IPS-18a (cell line): ENCODE results near the gene ASMTL.
"Not testable (repeated sequence)": the region's sequence is repeated elsewhere in the genome, so short reads cannot be mapped to it uniquely, and the experiment has no call there.

Experiments
- H3K27ac ChIP-seq: one replicate; pipeline ENCODE4 v1.5.1; 2013; ENCODE audit warnings: low read length
- H3K27me3 ChIP-seq: one replicate; pipeline ENCODE4 v1.6.1; 2013; ENCODE audit warnings: mild to moderate bottlenecking, low read length; ENCODE audit not compliant: control insufficient read depth, insufficient read depth
- H3K36me3 ChIP-seq: one replicate; pipeline ENCODE4 v1.6.1; 2013; ENCODE audit warnings: low read depth, low read length; ENCODE audit not compliant: control insufficient read depth
- H3K4me1 ChIP-seq: one replicate; pipeline ENCODE4 v1.6.1; 2013; ENCODE audit warnings: low read depth, low read length; ENCODE audit not compliant: control insufficient read depth
- H3K4me3 ChIP-seq: one replicate; pipeline ENCODE4 v1.5.1; 2013; ENCODE audit warnings: low read length
- H3K9ac ChIP-seq: one replicate; pipeline ENCODE4 v1.6.1; 2013; ENCODE audit warnings: mild to moderate bottlenecking, low read length, moderate library complexity
- H3K9me3 ChIP-seq: one replicate; pipeline ENCODE4 v1.6.1; 2013; ENCODE audit warnings: low read depth, low read length; ENCODE audit not compliant: control insufficient read depth

Gene ASMTL

DNA sequence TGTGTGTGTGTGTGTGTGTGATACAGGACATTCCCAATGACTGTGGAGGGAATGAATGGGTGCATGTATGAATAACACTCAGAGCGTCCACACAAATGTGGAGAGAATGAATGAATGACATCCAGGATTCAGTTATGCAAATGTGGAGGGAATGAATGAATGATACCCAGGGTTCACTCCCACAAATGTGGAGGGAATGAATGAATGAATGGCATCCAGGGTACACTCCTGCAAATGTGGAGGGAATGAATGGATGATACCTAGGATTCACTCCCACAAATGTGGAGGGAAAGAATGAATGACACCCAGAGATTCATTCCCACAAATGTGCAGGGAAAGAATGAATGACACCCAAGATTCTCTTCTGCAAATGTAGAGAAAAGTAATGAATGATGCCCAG, 36.0 kb upstream of the ASMTL start:
- Histone ChIP-seq H3K27ac (no peak overlapping the region), H3K4me3 (no peak overlapping the region), H3K27me3 (no peaks in the 10 kb centered on the region), H3K36me3 (no peaks in the 10 kb centered on the region), H3K9me3 (no peaks in the 10 kb centered on the region), H3K4me1 (no peaks in the 10 kb centered on the region), H3K9ac (no peak overlapping the region)

DNA sequence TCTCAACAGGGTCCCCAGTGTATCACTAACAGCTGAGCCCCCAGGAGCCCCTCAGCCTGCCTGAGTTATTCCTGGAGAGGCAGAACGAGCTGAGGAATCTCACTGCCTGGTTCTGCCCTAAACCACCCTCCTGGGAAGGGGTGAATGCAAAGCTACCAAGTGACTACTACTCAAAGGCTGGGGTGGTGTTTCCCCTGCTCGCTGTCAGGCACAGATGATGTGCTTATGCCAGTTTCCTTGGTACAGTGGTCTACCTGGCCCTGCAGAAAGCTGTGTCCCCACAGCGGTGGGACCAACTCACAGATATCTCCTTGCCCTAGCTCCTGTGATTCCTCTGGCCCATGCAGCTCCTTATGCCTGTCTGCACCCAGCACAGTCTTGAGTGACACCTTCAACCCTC, 35.4 kb upstream of the ASMTL start:
- Histone ChIP-seq H3K27ac (no peak overlapping the region), H3K4me1 (no peaks in the 10 kb centered on the region), H3K27me3 (no peaks in the 10 kb centered on the region), H3K9ac (no peak overlapping the region), H3K36me3 (no peaks in the 10 kb centered on the region), H3K9me3 (no peaks in the 10 kb centered on the region), H3K4me3 (no peak overlapping the region)

DNA sequence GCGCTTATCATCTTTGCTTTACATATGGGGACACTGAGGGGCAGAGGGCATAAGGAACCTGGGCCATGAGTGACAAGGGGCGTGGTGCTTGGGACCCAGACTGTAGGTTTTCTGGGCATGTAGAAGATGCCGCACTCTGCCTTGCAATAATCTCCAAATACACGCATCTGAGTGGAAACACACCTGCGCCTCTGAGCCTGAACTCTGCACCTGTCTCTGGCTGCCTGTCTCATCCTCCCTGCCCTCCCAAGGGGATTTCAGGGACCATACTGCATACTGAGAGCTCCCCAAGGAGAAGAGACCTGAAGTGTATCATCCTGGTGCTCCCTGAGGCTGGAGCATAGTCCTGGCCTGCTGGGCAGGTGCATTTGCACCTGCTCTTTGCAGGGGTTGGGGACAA, 34.7 kb upstream of the ASMTL start:
- H3K4me3 ChIP-seq: no peak overlapping the region
- no peaks in the 10 kb centered on the region for H3K36me3 ChIP-seq
- H3K27me3 ChIP-seq: no peaks in the 10 kb centered on the region
- no peak overlapping the region for H3K9ac ChIP-seq
- H3K9me3 ChIP-seq: no peaks in the 10 kb centered on the region
- H3K4me1 ChIP-seq: no peaks in the 10 kb centered on the region
- no peak overlapping the region for H3K27ac ChIP-seq

DNA sequence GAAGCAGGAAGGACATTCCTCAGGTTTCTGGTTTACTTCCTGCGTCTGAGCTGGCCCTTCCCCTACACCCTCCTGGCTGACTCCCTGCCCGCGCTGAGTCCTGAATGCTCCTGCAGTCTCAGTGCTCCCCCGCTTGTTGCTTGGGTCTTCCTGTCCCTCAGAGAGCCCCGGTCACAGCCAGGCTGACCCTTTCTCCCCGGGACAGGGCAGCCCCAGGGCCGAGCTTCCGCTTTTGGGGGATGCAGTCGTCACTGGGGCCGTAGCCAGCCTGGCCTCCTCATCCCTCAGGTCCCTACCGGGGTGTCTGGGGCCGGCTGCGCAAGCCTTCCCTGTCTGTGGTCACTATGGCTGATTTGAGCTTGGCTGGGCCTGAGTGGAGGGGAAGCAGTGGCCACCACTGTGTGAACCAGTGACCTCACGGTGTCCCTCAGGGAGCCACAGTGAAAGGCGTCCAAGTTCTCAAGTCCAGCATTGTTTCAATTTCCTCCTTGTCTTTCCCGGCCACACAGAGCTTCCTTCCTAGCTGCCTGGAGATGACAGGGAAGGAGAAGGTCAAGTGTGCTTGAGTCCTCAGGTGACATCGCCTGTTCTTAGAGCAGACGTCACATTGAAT, 34.1 kb upstream of the ASMTL start:
- Histone ChIP-seq H3K27ac (no peak overlapping the region), H3K4me1 (no peaks in the 10 kb centered on the region), H3K9ac (no peak overlapping the region)

DNA sequence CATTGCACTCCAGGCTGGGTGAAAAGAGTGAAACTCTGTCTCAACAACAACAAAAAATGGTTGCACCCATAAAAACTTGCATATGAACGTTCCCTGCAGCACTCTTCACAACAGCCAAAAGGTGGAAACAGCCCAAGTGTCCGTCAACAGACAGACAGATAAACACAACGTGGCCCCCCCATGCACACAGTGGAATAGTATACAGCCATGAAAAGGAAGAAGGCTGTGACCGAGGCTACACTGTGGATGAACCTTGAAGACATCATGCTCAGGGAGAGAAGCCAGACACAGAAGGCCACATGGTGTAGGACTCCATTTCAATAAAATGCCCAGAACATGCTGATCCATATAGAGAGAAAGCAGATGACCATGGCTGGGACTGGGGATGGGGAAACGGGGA, 33.5 kb upstream of the ASMTL start:
- no peak overlapping the region for H3K27ac ChIP-seq
- H3K27me3 ChIP-seq: no peaks in the 10 kb centered on the region
- H3K4me3 ChIP-seq: no peak overlapping the region
- H3K4me1 ChIP-seq: no peaks in the 10 kb centered on the region
- H3K9ac ChIP-seq: no peak overlapping the region
- H3K9me3 ChIP-seq: no peaks in the 10 kb centered on the region
- H3K36me3 ChIP-seq: no peaks in the 10 kb centered on the region

More for the DNA sequence above, 34.1 kb upstream of the ASMTL start:
- Histone ChIP-seq H3K36me3 (no peaks in the 10 kb centered on the region), H3K4me3 (no peak overlapping the region), H3K9me3 (no peaks in the 10 kb centered on the region), H3K27me3 (no peaks in the 10 kb centered on the region)

DNA sequence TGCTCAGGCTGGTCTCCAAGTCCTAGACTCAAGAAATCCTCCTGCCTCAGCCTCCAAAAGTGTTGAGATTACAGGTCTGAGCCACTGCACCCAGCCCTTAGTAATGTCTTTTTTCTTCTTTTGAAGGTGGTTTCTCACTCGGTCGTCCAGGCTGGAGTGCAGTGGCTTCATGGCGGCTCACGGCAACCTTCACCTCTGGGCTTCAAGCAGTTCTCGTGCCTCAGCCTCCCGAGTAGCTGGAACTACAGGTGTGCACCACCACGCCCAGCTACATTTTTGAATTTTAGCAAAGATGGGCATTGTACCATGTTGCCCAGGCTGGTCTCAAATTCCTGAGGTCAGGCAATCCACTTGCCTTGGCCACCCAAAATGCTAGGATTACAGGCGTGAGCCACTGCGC, 32.3 kb upstream of the ASMTL start:
- Histone ChIP-seq H3K4me3 (no peak overlapping the region), H3K27ac (no peak overlapping the region)

DNA sequence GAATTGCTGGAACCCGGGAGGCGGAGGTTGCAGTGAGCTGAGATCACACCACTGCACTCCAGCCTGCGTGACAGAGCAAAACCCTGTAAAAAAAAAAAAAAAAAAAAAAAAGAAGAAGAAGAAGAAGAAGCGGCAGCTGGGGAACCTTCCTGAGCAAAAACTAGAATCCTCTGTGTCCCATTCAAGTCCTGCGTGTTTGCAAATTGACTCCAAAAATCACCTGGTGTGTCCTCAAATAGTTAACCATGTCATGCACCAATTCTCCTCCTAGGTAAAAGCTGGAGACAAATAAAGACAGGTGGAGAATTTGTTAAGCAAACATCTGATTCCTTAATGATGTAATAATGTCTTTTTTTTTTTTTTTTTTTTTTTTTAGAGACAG, 31.9 kb upstream of the ASMTL start:
- H3K9me3 ChIP-seq: no peaks in the 10 kb centered on the region
- H3K36me3 ChIP-seq: no peaks in the 10 kb centered on the region
- no peaks in the 10 kb centered on the region for H3K4me1 ChIP-seq
- no peaks in the 10 kb centered on the region for H3K27me3 ChIP-seq
- H3K9ac ChIP-seq: no peak overlapping the region
- H3K4me3 ChIP-seq: no peak overlapping the region
- H3K27ac ChIP-seq: no peak overlapping the region

More for the DNA sequence above, 32.3 kb upstream of the ASMTL start:
- Histone ChIP-seq H3K4me1 (no peaks in the 10 kb centered on the region), H3K9ac (no peak overlapping the region), H3K36me3 (no peaks in the 10 kb centered on the region), H3K9me3 (no peaks in the 10 kb centered on the region), H3K27me3 (no peaks in the 10 kb centered on the region)

DNA sequence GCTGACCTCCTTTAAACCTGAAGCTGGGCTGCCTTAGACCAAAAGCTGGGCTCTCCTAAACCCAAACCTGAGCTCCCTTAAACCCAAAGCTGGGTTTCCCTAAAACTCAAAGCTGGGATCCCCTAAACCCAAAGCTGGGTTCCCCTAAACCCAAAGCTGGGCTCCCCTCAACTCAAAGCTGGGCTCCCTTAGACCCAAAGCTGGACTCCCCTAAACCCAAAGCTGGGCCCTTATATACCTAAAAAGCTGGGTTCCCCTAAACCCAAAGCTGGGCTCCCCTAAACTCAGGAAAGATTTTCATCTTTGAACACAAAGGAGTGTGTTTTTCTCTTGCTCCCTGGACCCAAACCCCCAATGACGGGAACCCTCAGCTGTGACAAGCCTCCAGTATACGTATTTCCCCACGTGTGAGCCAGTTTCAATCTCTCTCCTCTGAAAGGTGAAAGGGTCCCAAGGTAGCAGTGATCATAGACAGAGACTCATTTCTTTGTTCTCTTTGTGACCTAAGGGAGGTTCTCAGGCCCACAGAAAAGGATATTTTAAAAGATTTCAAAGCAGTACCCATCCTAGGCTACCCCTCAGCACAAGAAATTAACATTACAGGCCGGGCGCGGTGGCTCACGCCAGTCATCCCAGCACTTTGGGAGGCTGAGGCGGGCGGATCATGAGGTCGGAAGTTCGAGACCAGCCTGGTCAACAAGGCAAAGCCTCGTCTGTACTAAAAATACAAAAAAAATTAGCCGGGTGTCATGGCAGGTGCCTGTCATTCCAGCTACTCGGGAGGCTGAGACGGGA, 31.3 kb upstream of the ASMTL start:
- Histone ChIP-seq H3K36me3 (no peaks in the 10 kb centered on the region), H3K9ac (no peak overlapping the region), H3K9me3 (no peaks in the 10 kb centered on the region), H3K4me1 (no peaks in the 10 kb centered on the region), H3K27me3 (no peaks in the 10 kb centered on the region), H3K4me3 (no peak overlapping the region), H3K27ac (no peak overlapping the region)

DNA sequence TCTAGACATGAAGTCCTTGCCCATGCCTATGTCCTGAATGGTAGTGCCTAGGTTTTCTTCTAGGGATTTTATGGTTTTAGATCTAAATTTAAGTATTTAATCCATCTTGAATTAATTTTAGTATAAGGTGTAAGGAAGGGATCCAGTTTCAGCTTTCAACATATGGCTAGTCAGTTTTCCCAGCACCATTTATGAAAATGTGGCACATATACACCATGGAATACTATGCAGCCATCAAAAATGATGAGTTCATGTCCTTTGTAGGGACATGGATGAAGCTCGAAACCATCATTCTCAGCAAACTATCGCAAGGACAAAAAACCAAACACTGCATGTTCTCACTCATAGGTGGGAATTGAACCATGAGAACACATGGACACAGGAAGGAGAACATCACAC, 29.8 kb upstream of the ASMTL start:
- H3K9ac ChIP-seq, H3K36me3 ChIP-seq, H3K9me3 ChIP-seq, H3K27ac ChIP-seq, H3K4me3 ChIP-seq, H3K4me1 ChIP-seq, H3K27me3 ChIP-seq: not testable (repeated sequence)

DNA sequence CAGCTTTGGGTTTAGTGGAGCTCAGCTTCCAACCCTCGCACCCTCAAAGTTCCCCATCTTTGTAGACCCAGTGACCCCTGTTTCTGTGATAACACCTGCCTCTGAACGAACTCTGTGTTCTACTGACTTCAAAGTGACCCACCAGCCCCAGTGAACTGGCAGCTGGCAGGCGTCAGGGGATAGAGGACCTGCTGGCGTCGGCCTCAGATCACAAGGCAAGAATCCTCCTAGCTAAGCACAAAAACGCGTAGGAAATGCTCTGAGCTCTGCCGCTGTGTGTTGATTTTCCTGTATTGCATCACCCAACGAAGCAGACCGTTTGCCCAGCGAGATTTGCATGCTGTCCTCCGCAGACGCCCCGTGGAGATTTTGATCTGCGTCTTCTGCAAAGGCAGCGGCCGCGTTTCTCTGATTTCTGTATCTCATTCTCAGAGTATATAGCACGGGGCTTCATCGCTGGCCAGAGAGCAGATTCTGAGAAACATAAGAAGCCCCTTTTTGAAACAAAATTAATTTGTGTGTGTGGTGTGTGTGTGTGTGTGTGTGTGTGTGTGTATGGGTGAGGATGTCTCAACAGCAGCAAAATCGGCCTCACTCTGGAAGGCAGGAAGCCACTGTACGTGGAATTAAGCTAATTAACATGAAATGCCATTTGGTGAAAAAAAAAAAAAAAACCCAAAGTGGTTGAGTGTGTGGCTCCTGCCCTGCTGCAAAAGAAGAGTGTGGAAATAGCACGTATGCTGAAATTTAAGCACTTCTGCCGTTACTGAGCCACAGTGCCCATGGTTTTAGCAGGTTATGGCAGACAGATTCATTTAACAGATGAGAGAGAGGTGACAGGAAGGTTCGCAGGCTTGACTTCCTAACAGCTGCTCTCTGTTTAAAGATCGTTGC, 29.2 kb upstream of the ASMTL start:
- Histone ChIP-seq H3K9me3 (no peaks in the 10 kb centered on the region), H3K36me3 (no peaks in the 10 kb centered on the region), H3K27me3 (no peaks in the 10 kb centered on the region), H3K4me3 (peak overlapping the region; percentile 11), H3K27ac (no peak overlapping the region), H3K9ac (peak overlapping the region; percentile 30), H3K4me1 (no peaks in the 10 kb centered on the region)

DNA sequence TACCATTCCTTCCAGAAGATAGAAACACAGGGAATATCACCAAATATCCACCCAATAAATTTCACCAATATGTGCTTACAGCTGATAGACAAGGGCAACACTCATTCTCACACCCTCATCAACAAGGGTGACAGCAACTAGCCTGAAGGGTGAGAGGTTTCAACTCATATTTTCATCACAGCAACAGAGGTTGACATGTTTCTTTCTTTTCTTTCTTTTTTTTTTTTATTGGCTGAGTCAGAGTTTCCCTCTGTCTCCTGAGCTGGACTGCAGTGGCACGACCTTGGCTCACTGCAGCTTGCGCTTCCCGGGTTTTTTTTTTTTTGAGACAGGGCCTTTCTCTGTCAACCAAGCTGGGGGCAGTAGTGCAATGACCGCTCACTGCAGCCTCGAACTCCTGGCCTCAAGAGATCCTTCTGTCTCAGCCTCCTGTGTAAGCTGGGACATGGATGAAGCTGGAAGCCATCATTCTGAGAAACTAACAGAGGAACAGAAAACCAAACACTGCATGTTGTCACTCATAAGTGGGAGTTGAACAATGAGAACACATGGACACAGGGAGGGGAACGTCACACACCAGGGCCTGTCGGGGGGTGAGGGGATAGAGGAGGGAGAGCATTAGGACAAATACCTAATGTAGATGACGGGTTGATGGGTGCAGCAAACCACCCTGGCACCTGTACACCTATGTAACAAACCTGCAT, 27.5 kb upstream of the ASMTL start:
- H3K9ac ChIP-seq: no peak overlapping the region
- H3K36me3 ChIP-seq: no peaks in the 10 kb centered on the region
- H3K27ac ChIP-seq: no peak overlapping the region
- H3K9me3 ChIP-seq: no peaks in the 10 kb centered on the region
- no peaks in the 10 kb centered on the region for H3K4me1 ChIP-seq
- H3K27me3 ChIP-seq: no peaks in the 10 kb centered on the region
- H3K4me3 ChIP-seq: no peak overlapping the region
